Kidney epithelial cell (primary cell): Measurements from ENCODE around the gene SEPTIN5. TPM values are rescaled to one million over a fixed set of nuclear protein-coding genes. Genes with fewer than 3 reads are reported as not detected.

Experiments
- DNase-seq: peaks from one replicate; pipeline ENCODE4 v3.0.0-alpha.2; 2010; ENCODE audit warnings: low read depth
- H3K27me3 ChIP-seq: 2 replicates; pipeline ENCODE4 v1.6.0; 2011; ENCODE audit warnings: low read length; ENCODE audit not compliant: control insufficient read depth, insufficient read depth
- H3K36me3 ChIP-seq: 2 replicates; pipeline ENCODE4 v1.5.1; 2011; ENCODE audit warnings: low read length; ENCODE audit not compliant: control insufficient read depth, insufficient read depth
- H3K4me3 ChIP-seq: 2 replicates; pipeline ENCODE4 v1.5.1; 2011; ENCODE audit warnings: low read depth, mild to moderate bottlenecking, control low read depth, low read length
- CTCF ChIP-seq: IDR thresholded peaks from 2 replicates; pipeline ENCODE4 v1.5.1; 2011; ENCODE audit warnings: mild to moderate bottlenecking, moderate library complexity, low read length, control low read depth, inconsistent platforms; ENCODE audit not compliant: insufficient read depth, poor library complexity, severe bottlenecking
- total RNA-seq: library from RNA; depleted of rRNA; stranded (reverse); fragments of >200 nt; gene quantifications from 2 replicates; pipeline ENCODE4 v1.2.3, GENCODE V29; 2015

SEPTIN5 gene
- total RNA-seq, 1 donor from 2014 or later, result 10.1 TPM

- no peaks in the 10 kb centered on the region for H3K36me3 ChIP-seq
- no peak for DNase-seq
- H3K4me3 ChIP-seq, result no peak overlapping the region
- TF ChIP-seq CTCF, result no peak
- peaks cover 90% of the 10 kb centered on the region for H3K27me3 ChIP-seq
These were observed 50.6 kb downstream of the SEPTIN5 start for GRCh38 chr22:19764636-19765476.

DNA sequence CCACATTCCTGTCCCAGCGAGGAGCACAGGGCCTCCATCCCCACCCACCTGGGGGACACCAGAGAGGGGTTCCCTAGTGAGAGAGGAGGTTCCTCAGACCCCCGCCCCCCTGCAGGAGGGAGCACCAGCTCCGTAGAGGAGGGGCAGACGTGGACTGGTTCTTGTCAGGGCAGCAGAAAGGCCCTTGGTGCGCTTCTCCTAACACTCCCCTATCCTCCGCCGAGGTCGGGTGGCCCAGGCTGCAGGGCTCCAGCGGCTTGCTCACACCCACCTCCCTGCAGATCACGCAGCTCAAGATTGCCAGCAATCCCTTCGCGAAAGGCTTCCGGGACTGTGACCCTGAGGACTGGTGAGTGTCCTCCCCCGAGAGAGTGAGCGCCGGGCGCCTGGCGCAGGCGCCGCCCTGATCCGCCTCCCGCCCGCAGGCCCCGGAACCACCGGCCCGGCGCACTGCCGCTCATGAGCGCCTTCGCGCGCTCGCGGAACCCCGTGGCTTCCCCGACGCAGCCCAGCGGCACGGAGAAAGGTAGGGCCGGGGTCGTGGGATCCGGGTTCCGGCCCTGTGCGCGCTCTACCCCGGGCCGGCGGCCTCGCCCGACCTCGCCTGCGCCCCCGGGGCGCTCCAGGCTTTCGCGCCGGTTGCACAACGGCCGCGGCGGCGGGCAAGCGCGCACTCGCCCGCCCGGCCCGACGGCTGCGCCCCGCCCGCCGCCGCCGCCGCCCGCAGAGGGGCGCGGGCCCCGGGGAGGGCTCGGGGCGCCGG is 51.4 kb downstream of the SEPTIN5 start:
- Histone ChIP-seq H3K4me3 (no peak overlapping the region), H3K36me3 (no peaks in the 10 kb centered on the region), H3K27me3 (peaks cover 93% of the 10 kb centered on the region)
- no peak for DNase-seq
- no peak for TF ChIP-seq CTCF

DNA sequence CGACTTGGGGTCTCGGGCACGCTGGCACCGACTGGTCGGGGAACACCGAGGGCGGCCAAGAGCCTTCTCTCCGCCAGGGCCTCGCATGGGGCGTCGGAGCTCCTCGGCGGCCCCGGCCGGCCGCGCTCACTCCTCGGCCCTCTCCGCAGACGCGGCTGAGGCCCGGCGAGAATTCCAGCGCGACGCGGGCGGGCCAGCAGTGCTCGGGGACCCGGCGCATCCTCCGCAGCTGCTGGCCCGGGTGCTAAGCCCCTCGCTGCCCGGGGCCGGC is 51.9 kb downstream of the SEPTIN5 start:
- H3K36me3 ChIP-seq, result no peaks in the 10 kb centered on the region
- peaks cover 96% of the 10 kb centered on the region for H3K27me3 ChIP-seq
- no peak overlapping the region for H3K4me3 ChIP-seq
- DNase-seq, result no peak
- TF ChIP-seq CTCF, result no peak

GRCh38 chr22:19766511-19767426 is 52.5 kb downstream of the SEPTIN5 start:
- no peak overlapping the region for H3K4me3 ChIP-seq
- DNase-seq, result no peak
- TF ChIP-seq CTCF, result peak; percentile 30
- peaks cover 94% of the 10 kb centered on the region for H3K27me3 ChIP-seq
- no peaks in the 10 kb centered on the region for H3K36me3 ChIP-seq

GRCh38 chr22:19767427-19768341 is 53.4 kb downstream of the SEPTIN5 start:
- peaks cover 88% of the 10 kb centered on the region for H3K27me3 ChIP-seq
- H3K36me3 ChIP-seq, result no peaks in the 10 kb centered on the region
- no peak for DNase-seq
- no peak for TF ChIP-seq CTCF
- no peak overlapping the region for H3K4me3 ChIP-seq
